H1 (cell line): ENCODE results near the gene TRAF3. TPM values are rescaled to one million over a fixed set of nuclear protein-coding genes. Genes with fewer than 3 reads are reported as not detected.

Experiments used
- CTCF ChIA-PET: fragments of 300-600 bp; sonication (Branson Sonifier 250); formaldehyde crosslinking; loops from one replicate; lab custom pipeline; 2021; ENCODE audit not compliant: partially characterized antibody; lab: Charles Lee
- POLR2A ChIA-PET: fragments of 300-600 bp; sonication (Branson Sonifier 250); formaldehyde crosslinking; loops from one replicate; lab custom pipeline; 2021; ENCODE audit warnings: inconsistent platforms; ENCODE audit not compliant: partially characterized antibody; lab: Charles Lee
- DNase-seq, 2 experiments: peaks; one replicate each; pipeline versions ENCODE4 v3.0.0 to v3.0.0-alpha.2; 2010 to 2022; ENCODE audit warnings: low spot score in 2 of 2, low read depth in 1 of 2, mixed read lengths in 1 of 2
- FAIRE-seq: peaks from 2 replicates; lab custom pipeline; 2011; peaks lifted over from hg19 to GRCh38; lab: Jason Lieb, UNC
- H2AFZ ChIP-seq: 2 replicates; pipeline ENCODE4 v1.8.1; 2012; ENCODE audit warnings: low read length, inconsistent platforms
- H2AK5ac ChIP-seq: 2 replicates; pipeline ENCODE4 v1.6.1; 2013; ENCODE audit warnings: low read depth, low read length
- H2BK120ac ChIP-seq: replicated peaks from 2 replicates; pipeline ENCODE3; 2013; ENCODE audit warnings: low read depth, low read length, inconsistent platforms
- H2BK12ac ChIP-seq: 2 replicates; pipeline ENCODE4 v1.6.1; 2013; ENCODE audit warnings: low read depth, low read length
- H2BK15ac ChIP-seq: 2 replicates; pipeline ENCODE4 v1.6.1; 2013; ENCODE audit warnings: low read length
- H2BK20ac ChIP-seq: 2 replicates; pipeline ENCODE4 v1.6.1; 2013; ENCODE audit warnings: low read length
- H2BK5ac ChIP-seq: 2 replicates; pipeline ENCODE4 v1.6.1; 2013; ENCODE audit warnings: low read depth, low read length
- H3K14ac ChIP-seq: 2 replicates; pipeline ENCODE4 v1.6.1; 2013; ENCODE audit warnings: inconsistent platforms; ENCODE audit not compliant: insufficient read length
- H3K18ac ChIP-seq: 2 replicates; pipeline ENCODE4 v1.6.1; 2013; ENCODE audit warnings: low read length; ENCODE audit errors: extremely low read depth
- H3K23ac ChIP-seq: 2 replicates; pipeline ENCODE4 v1.6.1; 2013; ENCODE audit warnings: inconsistent platforms; ENCODE audit not compliant: insufficient read length
- H3K23me2 ChIP-seq: 2 replicates; pipeline ENCODE4 v1.6.1; 2013; ENCODE audit warnings: low read depth, low read length
- H3K27ac ChIP-seq: 2 replicates; pipeline ENCODE4 v1.6.1; 2011; ENCODE audit warnings: low read depth, low read length, inconsistent platforms
- H3K27me3 ChIP-seq, 4 experiments: replicated peaks in 1 of 4; 1 replicate in 1 of 4; 2 replicates in 3 of 4; pipeline versions ENCODE4 v1.6.1 to v1.8.1; 2011 to 2013; ENCODE audit warnings: low read length in 3 of 4, mild to moderate bottlenecking in 3 of 4, inconsistent platforms in 2 of 4, mixed read lengths in 2 of 4, moderate library complexity in 1 of 4; ENCODE audit not compliant: control insufficient read depth in 3 of 4, insufficient read depth in 3 of 4; ENCODE audit errors: extremely low read depth in 1 of 4
- H3K36me3 ChIP-seq, 4 experiments: 2 replicates each; pipeline versions ENCODE4 v1.6.1 to v1.8.1; 2011 to 2013; ENCODE audit warnings: mild to moderate bottlenecking in 4 of 4, low read length in 3 of 4, moderate library complexity in 2 of 4, control low read depth in 1 of 4, inconsistent platforms in 1 of 4; ENCODE audit not compliant: insufficient read depth in 4 of 4, control insufficient read depth in 2 of 4
- H3K4ac ChIP-seq: replicated peaks from 2 replicates; pipeline ENCODE3; 2013; ENCODE audit warnings: low read length, low read depth, mixed read lengths, inconsistent platforms; ENCODE audit not compliant: insufficient read length
- H3K4me1 ChIP-seq, 4 experiments: replicated peaks in 1 of 4; 1 replicate in 1 of 4; 2 replicates in 3 of 4; pipeline versions ENCODE4 v1.6.1 to v1.8.1; 2011 to 2013; ENCODE audit warnings: low read length in 3 of 4, inconsistent platforms in 2 of 4, mixed read lengths in 1 of 4; ENCODE audit not compliant: insufficient read depth in 4 of 4, control insufficient read depth in 3 of 4
- H3K4me2 ChIP-seq, 2 experiments: 2 replicates each; pipeline versions ENCODE4 v1.6.1 to v1.8.1; 2011 to 2013; ENCODE audit warnings: low read depth in 2 of 2, low read length in 2 of 2, control low read depth in 1 of 2, inconsistent platforms in 1 of 2, mild to moderate bottlenecking in 1 of 2; ENCODE audit not compliant: insufficient read depth in 1 of 2
- H3K4me3 ChIP-seq, 4 experiments: fragments of 200-600, 300-600 bp in 1 of 4; sonication (generic), shearing (Covaris generic), sonication (Bioruptor Twin) in 1 of 4; 2 replicates each; pipeline versions ENCODE4 v1.5.1 to v1.8.1; 2011 to 2016; ENCODE audit warnings: low read length in 4 of 4, low read depth in 3 of 4, control low read depth in 2 of 4, inconsistent platforms in 2 of 4, mild to moderate bottlenecking in 2 of 4, mixed read lengths in 1 of 4, moderate library complexity in 1 of 4; ENCODE audit not compliant: insufficient read depth in 2 of 4; ENCODE audit errors: extremely low read depth in 1 of 4
- H3K56ac ChIP-seq: replicated peaks from 2 replicates; pipeline ENCODE3; 2013; ENCODE audit warnings: low read depth, mild to moderate bottlenecking, mixed read lengths, low read length, inconsistent platforms; ENCODE audit not compliant: insufficient read length
- H3K79me1 ChIP-seq: 2 replicates; pipeline ENCODE4 v1.6.1; 2013; ENCODE audit warnings: low read depth, low read length, control low read depth
- H3K79me2 ChIP-seq, 2 experiments: 2 replicates each; pipeline versions ENCODE4 v1.6.1 to v1.8.1; 2012 to 2013; ENCODE audit warnings: low read length in 2 of 2, mild to moderate bottlenecking in 2 of 2, inconsistent platforms in 1 of 2; ENCODE audit not compliant: insufficient read depth in 2 of 2, control insufficient read depth in 1 of 2
- H3K9ac ChIP-seq, 4 experiments: replicated peaks in 1 of 4; 1 replicate in 1 of 4; 2 replicates in 3 of 4; pipeline versions ENCODE4 v1.6.1 to v1.8.1; 2011 to 2013; ENCODE audit warnings: low read depth in 3 of 4, low read length in 3 of 4, control low read depth in 2 of 4, mild to moderate bottlenecking in 2 of 4, moderate library complexity in 2 of 4, inconsistent platforms in 1 of 4; ENCODE audit errors: extremely low read depth in 1 of 4
- H3K9me3 ChIP-seq, 2 experiments: 2 replicates each; pipeline versions ENCODE4 v1.6.1 to v1.8.1; 2012 to 2013; ENCODE audit warnings: mild to moderate bottlenecking in 2 of 2, moderate library complexity in 2 of 2, control low read depth in 1 of 2, inconsistent platforms in 1 of 2, low read depth in 1 of 2, low read length in 1 of 2, mixed read lengths in 1 of 2; ENCODE audit not compliant: insufficient read depth in 2 of 2
- H4K20me1 ChIP-seq, 2 experiments: replicated peaks in 1 of 2; 2 replicates each; pipeline versions ENCODE3 to v1.8.1; 2011 to 2013; ENCODE audit warnings: inconsistent platforms in 2 of 2, low read length in 2 of 2, mild to moderate bottlenecking in 1 of 2; ENCODE audit not compliant: insufficient read depth in 2 of 2, control insufficient read depth in 1 of 2
- H4K5ac ChIP-seq: 2 replicates; pipeline ENCODE4 v1.6.1; 2013; ENCODE audit warnings: low read length, low read depth, mixed read lengths, inconsistent platforms; ENCODE audit not compliant: insufficient read length
- H4K8ac ChIP-seq: 2 replicates; pipeline ENCODE4 v1.8.0; 2013; ENCODE audit warnings: mild to moderate bottlenecking, moderate library complexity, low read length, inconsistent platforms; ENCODE audit not compliant: insufficient read depth; ENCODE audit errors: extremely low read depth
- H4K91ac ChIP-seq: replicated peaks from 2 replicates; pipeline ENCODE3; 2013; ENCODE audit warnings: low read length, mixed read lengths, inconsistent platforms; ENCODE audit not compliant: insufficient read length
- CTBP2 ChIP-seq: IDR thresholded peaks from 2 replicates; pipeline ENCODE4 v1.7.0; 2011; ENCODE audit warnings: borderline replicate concordance, mild to moderate bottlenecking, moderate library complexity, mixed read lengths, low read length; ENCODE audit not compliant: insufficient read depth, insufficient read length
- EGR1 ChIP-seq: IDR thresholded peaks from 2 replicates; pipeline ENCODE4 v1.6.1; 2011; ENCODE audit warnings: low read depth, low read length, borderline replicate concordance
- KDM5A ChIP-seq: fragments of 200-600 bp; IDR thresholded peaks from 2 replicates; pipeline ENCODE4 v1.7.1; 2012; ENCODE audit warnings: mild to moderate bottlenecking, low read length, inconsistent platforms, mixed read lengths
- SIX5 ChIP-seq: IDR thresholded peaks from 2 replicates; pipeline ENCODE4 v1.6.1; 2011; ENCODE audit warnings: mild to moderate bottlenecking, low read depth, low read length
- TBP ChIP-seq: IDR thresholded peaks from 2 replicates; pipeline ENCODE4 v1.6.1; 2011; ENCODE audit warnings: low read depth, low read length, improper control_type of control experiment
- WGBS, 2 experiments: shearing (Covaris generic) in 1 of 2; methylation state at CpG; one replicate each; pipeline versions ENCODE4 v1.1.6 to v1.1.7; 2013 to 2015; ENCODE audit warnings: low lambda C conversion rate in 2 of 2, mixed read lengths in 2 of 2, inconsistent platforms in 1 of 2, low coverage in 1 of 2, missing lambda C conversion rate in 1 of 2; ENCODE audit not compliant: insufficient replicate concordance in 2 of 2, insufficient coverage in 1 of 2, insufficient read length in 1 of 2; ENCODE audit errors: extremely low coverage in 1 of 2, missing lambda C conversion rate in 1 of 2; 5-methylcytosine and 5-hydroxymethylcytosine counted together
- polyA plus RNA-seq, 7 experiments: library from polyadenylated mRNA; depleted of rRNA in 3 of 7; stranded (reverse) in 5 of 7; unstranded in 2 of 7; fragments of >200 nt in 5 of 7; fragments of 200-250 nt in 2 of 7; gene quantifications; 1 replicate in 5 of 7; 2 replicates in 1 of 7; 4 replicates in 1 of 7; pipeline versions ENCODE4 v1.2.1 to v1.2.3, GENCODE V29; 2011 to 2013; ENCODE audit warnings: missing spikeins in 2 of 7, mixed read lengths in 2 of 7
- total RNA-seq: library from RNA; stranded (reverse); fragmentation: NEBNext Ultra II Directional; extraction: Animal tissue kit (Norgen Biotek cat#: 25700); gene quantifications from 2 replicates; pipeline ENCODE4 v1.2.1, GENCODE V29; 2021

TRAF3 gene
- total and polyA plus RNA-seq, 2 of the 8 experiments (the other 6 are each of a cell fraction or from before 2014, with no cell fraction given), result 5.8 to 12.1 TPM

- 0 out of 7 replicates have a peak, but pooled peaks cover 0 to 4% (median 0%) of the 10 kb centered on the region in 4 experiments for H3K4me1 ChIP-seq
- H3K4me3 ChIP-seq, result no peak overlapping the region
- H3K27ac ChIP-seq, result no peak overlapping the region
- no peak overlapping the region for H3K56ac ChIP-seq
- H4K5ac ChIP-seq, result no peak overlapping the region
- H3K27me3 ChIP-seq, result no peaks in the 10 kb centered on the region
- H3K4me2 ChIP-seq, result no peak overlapping the region
- H2BK120ac ChIP-seq, result no peak overlapping the region
- FAIRE-seq, result no peak
- peaks cover 0 to 2% of the 10 kb centered on the region in 2 experiments for H4K20me1 ChIP-seq
- H3K23me2 ChIP-seq, result no peaks in the 10 kb centered on the region
- ChIA-PET CTCF (interaction anchor here (0.7 to 1.2 kb wide), 4 partner anchors 9 to 97 kb away, joined by 3 to 5 read pairs (median 4); no protein-coding TSS in a partner anchor), POLR2A (no interaction called here)
- no peak overlapping the region for H2BK15ac ChIP-seq
- no peaks in the 10 kb centered on the region for H3K79me1 ChIP-seq
- no peak for TF ChIP-seq CTBP2
- no peak for TF ChIP-seq KDM5A
- TF ChIP-seq EGR1, result no peak
- no peak for TF ChIP-seq SIX5
- no peak for TF ChIP-seq TBP
- no peak overlapping the region for H3K18ac ChIP-seq
- no peak overlapping the region for H2BK20ac ChIP-seq
- WGBS, 2 experiments, result 93% methylated on average over 8 of the region's 8 CpGs; no CpG with 5 or more reads in 1 of the 2 experiments
- no peak overlapping the region for H3K14ac ChIP-seq
- no peak for DNase-seq
- no peak overlapping the region for H2AK5ac ChIP-seq
- H3K79me2 ChIP-seq, result no peaks in the 10 kb centered on the region
- H3K36me3 ChIP-seq, result no peaks in the 10 kb centered on the region
- H2BK5ac ChIP-seq, result no peak overlapping the region
- no peak overlapping the region for H4K8ac ChIP-seq
- H3K9ac ChIP-seq, result no peak overlapping the region
- no peak overlapping the region for H2BK12ac ChIP-seq
- no peak overlapping the region for H3K23ac ChIP-seq
- no peak overlapping the region for H3K4ac ChIP-seq
- H3K9me3 ChIP-seq, result no peaks in the 10 kb centered on the region
- H4K91ac ChIP-seq, result no peak overlapping the region
- H2AFZ ChIP-seq, result no peak overlapping the region
Measured at GRCh38 chr14:102892651-102893050, 115.4 kb downstream of the TRAF3 start.
